Activated CD8-positive, alpha-beta memory T cell treated with anti-CD3 and anti-CD28 coated beads, Interleukin-2, amount 50 U/mL, for 1 hour (primary cell): ENCODE data around the gene LEFTY2.
"Not testable (repeated sequence)": the region's sequence is repeated elsewhere in the genome, so short reads cannot be mapped to it uniquely, and the experiment has no call there.

Experiments
- DNase-seq: peaks from one replicate; pipeline ENCODE4 v3.0.0-alpha.2; 2020; ENCODE audit errors: extremely low read depth

LEFTY2 gene

DNA sequence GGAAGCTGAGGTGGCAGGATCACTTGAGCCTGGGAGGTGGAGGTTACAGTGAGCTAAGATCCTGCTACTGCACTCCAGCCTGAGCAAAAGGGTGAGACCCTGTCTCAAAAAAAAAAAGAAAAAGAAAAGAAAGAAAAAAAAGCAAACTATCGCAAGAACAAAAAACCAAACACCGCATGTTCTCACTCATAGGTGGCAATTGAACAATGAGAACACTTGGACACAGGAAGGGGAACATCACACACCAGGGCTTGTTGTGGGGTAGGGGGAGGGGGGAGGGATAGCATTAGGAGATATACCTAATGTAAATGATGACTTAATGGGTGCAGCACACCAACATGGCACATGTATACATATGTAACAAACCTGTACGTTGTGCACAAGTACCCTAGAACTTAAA lies 11.6 kb downstream of the LEFTY2 start:
- not testable (repeated sequence) for DNase-seq

DNA sequence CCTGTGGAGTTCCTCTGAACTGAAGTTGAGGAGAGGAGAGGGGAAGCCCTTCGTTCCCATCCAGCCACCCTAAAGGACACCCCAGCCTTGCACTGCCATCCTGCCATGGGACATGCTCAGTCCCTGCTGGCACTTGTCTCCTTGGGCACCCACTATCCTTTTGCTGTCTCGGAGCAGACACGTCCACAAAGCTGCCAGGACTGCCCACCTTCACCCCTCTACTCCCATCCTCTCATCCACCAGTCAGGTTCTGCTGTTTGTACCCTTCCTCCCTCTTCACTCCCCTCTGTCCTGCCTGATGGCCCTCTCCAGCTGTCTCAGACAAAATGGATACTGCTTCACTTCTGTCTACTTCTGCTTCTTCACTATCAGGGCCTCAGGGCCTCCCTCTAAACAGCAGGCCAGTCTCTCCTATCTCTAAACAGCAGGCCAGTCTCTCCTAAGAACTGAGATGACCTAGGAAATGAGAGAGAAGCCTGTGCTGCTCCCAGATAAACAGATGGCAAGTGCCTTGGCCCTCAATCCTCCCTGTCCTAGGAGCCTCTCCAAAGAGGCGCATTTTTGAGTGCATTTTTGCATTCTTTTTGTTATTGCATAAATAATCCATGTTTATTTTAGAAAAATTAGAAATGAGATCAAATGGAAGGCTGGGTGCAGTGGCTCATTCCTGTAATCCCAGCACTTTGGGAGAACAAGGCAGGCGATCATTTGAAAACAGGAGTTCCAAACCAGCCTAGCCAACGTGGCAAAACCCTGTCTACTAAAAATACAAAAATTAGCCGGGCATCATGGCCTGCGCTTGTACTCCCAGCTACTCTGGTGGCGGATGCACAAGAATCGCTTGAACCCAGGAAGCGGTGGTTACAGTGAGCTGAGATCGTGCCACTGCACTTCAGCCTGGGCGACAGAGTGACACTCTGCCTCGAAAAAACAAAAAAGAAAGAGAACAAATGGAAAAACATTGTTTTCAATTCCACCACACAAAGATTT lies 12.5 kb downstream of the LEFTY2 start:
- DNase-seq = no peak

DNA sequence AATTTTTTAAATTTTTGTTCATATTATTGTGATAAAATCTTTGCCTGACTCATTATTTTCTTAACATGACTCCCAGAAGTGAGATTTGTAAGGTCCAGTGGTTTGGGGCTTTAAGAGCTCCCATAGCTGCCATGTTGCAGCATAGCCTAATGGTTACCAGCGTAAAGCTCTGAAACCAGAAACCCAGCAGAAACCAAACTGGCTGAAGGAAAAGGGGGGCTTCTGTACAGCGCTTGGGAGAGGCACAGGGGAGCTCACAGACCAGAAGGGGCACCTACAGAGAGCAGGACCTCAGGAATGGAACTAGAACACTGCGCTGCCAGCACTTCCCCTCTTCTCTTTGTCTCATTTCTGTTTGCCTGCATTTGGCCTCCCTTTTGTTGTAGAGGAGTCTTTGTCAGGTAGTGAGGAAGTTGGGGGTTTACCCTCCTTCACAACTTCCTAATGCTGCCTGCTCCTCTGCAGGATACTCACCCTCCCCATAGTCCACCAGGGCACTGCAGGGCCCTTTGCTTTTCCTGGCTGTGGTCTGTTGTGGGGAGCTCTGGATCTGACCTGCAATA lies 14.4 kb downstream of the LEFTY2 start:
- no peak for DNase-seq

DNA sequence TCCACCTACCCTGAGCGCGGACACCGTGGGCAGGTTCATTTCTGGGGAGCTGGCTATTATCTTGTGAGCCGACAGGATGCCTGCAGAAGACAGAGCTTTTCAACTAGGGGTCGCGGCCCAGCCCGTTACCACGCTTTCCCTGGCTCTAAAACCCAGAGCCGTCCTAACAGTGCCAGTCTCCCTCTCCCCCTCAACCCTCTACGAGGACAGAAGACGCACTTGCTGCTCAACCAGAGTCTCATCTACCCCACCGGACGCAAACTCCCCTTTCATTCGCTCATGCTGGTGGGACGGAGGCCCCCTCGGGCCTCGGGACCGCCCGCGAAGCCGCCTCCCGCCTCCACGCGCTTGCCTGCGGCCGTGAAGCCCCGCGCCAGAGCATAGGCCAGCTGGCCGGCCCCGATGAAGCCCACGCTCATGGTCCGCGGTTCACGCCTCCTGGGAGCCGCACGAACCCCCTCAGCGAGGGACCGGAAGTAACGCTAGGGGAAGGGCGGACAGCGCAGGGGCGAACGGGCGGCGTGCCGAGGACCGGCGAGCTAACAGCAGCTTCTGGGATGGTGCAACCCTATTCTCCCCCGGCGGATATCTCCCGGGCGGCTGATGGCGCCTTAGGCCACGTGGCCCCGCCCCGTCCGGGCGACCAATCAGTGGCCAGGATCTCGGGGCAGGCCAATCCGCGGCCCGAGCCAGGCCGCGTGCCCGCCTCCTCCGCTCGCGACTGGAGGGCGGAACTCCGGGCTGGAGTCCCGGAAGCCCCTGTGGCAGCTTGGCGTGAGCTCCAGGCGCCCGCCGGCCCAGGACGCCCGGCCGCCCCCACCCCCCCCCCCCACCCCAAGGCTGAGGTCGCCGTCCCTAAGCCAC lies 17.1 kb downstream of the LEFTY2 start, which contains the start of gene PYCR2:
Gene PYCR2 (minus strand): TSS at position 559 of the 864 bp plus-strand sequence. CDS start 140 bp downstream, at position 419.
- peak; percentile 69 for DNase-seq

DNA sequence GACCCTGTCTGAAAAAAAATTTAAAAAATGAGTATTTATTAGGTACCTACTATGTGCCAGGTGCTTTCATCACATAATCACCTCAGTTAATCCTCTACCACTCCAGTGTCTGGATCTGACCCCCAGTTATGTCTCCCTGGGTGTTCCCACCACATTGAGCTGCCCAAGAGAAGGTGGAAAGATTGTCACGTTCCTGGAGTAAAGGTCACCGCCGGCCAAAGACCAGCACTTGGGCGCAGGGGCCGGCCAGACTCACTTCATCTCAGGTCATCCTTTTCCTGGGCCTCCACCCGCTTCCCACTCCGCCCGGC lies 17.7 kb downstream of the LEFTY2 start:
- no peak for DNase-seq

DNA sequence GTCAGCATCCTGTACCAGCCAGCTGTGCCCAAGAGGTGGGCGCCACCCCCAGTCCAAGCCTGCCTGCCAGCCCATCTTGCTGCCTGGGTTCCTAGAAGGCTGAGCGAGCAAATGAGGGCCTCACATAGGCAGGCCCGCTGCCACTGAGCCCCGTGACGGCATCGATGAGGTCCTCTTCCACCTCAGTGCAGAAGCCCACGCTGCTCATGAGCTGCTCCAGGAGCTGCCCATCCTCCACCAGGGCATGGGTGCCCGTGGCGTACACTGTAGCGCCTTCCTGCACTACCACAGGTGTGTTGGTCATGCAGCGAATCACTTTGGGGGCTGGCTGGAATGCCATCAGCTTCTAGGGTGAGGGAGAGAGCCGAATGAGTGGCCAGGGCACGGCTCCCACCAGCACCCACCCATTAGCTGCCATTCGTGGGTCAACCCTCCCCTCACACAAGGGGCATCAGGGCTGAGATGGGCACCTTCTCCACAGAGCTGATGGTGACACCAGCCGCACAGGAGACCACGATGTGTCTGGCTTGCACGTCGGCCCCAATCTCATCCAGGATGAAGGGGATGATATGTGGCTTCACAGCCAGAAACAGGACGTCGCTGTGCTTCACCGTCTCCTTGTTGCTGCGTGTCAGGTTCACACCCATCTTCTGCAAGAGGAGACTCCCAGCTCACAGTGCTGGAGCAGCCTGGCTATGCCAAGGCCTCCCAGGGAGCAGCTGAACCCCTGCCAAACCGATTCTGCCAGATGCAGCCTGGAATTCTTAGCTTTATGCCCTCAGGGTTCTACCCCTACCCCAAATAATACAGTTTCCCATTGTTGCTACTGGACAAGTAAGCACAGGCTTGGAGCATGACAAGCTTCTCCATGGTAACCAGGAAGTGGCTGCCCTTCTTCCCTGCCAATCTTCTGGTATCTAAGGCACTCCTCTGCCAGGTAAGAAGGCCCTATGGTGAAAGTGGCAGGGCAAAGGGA lies 19.0 kb downstream of the LEFTY2 start:
- no peak for DNase-seq

DNA sequence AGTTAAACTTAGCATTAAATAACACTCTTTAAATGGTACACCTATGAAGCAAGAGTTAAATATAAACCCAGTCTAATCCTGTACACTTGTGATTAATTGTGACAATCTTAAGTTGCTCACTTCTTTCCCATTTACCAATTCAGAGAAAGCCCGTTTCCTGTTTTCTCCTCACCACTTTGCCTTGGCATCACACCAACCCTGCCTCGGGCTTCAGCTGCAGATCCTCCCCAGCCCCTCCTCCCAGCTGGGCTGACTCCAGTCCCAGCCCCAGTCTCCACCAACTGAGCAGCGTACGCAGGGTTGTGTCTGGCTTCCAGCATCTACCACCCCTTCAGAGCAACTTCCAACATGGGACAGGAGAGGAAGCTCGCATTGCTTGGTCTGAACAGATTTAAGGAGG lies 21.1 kb downstream of the LEFTY2 start:
- DNase-seq = no peak

DNA sequence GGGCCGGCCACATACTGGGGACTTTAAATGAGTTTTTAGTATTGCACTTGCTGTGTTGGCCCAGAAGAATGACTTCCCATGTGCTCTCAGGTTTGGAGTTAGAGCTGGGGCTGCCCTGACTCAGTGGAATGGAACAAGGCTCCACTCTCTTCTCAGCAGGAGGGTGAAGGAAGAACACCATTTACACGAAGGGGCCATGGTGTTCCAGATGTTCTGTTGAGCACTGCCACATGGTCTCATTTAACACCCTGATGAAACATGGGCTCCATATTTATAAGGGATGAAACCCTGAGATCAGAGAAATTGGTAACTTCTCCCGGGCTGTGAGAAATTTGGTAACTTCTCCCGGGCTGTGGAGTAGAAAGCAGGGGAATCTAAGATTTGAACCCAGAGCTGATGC lies 22.7 kb downstream of the LEFTY2 start:
- DNase-seq = no peak

DNA sequence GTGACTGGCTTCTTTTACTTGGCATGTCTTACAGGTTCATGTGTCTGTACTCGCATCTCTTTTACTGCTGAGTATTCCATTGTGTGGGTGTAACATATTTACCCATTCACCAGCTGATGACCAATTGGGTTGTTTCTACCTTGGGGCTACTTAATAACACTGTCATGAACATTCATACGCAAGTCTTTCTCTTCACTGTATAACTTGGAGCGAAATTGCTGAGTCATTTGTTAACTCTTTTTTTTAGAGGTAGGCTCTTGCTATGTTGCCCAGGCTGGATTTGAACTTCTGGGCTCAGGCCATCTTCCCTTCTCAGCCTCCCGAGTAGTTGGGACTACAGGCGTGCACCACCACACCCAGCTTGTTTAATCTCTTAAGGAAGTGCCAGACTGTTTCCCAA lies 23.5 kb downstream of the LEFTY2 start:
- no peak for DNase-seq

DNA sequence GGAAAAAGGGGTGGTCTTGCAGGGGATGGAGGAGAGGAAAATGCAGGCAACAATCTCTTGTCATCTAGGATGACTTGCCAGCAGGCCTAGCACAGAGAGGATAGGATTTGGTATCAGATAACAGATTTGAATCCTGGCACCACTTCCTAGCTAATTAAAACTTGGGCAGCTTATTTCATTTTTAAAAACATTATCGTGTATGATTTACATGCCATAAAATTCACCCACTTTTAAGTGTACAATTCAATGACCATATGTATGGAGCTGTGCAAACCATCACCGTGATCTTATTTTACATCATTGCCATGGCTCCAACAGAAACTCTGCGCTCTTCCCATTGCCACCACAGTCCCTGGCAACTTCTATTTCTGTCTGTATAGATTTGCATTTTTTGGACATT lies 23.9 kb downstream of the LEFTY2 start:
- DNase-seq = no peak

DNA sequence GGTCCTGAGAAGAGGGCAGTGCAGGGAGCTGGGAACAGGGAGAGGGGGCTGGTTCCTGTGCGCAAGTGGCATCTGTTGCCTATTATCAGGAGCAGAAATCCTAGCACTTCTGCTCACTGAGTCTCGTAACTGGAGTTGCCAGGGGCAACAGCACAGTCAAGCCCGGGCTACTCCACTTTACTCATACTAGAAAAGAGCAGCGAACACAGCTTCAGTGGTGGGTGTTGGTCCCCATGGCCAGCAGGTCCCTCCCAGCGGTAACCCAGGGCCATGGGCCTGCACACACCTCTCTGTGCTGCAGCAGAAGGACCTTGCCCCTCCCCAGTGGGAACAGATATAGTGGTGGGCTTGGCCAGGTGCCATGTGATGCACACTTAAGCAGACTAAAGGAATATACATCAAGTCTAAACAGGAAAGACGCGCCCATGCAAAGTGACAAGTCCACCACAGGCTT lies 25.5 kb downstream of the LEFTY2 start:
- DNase-seq = no peak

DNA sequence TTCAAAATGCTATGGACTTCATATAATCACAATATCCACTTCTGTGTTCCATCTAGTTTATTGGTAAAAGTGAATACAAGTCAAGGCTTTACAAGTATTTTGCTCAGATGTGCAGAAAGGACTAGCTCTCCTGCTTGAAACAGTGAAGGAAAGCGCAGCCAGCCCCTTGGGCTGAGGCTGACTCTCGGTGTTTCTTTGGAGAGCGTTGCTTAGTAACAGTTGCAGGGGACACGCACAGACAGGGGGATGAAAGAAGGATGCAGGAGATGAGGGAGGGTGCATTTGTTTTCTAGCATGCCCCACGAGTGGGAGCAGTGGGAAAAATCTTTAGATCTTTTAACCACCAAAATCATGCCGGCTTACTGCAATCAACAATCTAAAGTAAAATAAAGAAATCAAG lies 26.1 kb downstream of the LEFTY2 start:
- no peak for DNase-seq

DNA sequence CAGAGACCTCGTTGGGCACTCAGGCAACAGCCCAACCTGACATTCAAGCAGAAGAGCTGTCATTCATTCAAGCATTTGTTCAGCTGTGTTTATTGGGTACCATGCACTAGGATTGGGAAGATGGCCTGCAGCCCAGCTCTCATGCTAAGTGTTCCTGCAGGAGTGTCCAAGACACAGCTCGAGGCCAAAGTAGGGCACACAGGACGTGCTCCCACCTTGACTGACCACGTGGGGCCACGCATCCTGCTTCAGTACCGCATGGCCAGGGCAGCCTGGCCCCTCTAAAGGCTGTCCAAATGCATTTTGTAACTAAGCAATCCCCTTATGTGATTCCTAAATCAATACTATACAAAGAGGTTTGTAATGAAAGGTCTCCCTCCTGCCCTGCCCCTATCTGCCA lies 26.6 kb downstream of the LEFTY2 start:
- no peak for DNase-seq

DNA sequence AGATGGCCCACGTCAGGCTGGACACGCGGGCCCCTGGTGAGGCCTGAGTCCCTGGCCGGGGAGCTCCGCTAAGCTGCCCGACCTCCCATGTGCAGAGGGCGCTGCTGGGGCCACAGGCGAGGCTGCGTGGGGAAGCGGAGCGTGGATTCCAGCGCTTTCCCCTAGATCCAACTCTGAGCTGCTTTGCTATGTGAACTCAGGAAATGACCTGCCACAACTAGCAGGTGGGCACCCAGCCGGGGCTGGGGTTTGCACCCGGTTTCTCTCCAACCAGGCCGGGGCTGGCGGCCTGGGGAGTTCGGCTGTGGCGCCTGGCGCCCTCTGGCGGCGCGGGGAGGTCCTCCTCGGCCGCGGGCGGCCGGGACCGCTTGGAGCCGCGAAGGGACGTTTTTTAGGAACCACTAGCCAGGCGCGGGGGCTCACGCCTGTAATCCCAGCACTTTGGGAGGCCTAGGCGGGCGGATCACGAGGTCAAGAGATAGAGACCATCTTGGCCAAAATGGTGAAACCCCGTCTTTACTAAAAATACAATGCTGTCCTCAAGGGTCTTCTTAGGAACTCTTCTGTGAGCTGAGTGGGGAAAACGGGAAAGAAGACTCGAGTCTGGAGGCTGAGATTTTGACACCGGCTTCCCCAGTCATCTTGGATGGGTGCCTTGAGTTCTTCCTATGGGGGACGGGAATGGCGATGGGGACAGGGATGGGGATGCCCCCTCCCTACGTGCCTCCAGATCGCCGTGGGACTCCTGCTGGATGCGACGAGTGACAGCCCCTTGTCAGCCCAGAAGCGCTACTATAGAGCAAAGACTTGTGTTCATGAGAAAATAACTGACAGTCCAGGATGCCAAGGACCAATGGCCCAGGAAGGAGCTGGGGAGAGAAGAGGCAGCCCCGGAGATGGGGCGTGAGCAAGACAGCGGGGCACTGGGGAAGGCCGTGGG lies 29.6 kb downstream of the LEFTY2 start:
- peak; percentile 17 for DNase-seq

DNA sequence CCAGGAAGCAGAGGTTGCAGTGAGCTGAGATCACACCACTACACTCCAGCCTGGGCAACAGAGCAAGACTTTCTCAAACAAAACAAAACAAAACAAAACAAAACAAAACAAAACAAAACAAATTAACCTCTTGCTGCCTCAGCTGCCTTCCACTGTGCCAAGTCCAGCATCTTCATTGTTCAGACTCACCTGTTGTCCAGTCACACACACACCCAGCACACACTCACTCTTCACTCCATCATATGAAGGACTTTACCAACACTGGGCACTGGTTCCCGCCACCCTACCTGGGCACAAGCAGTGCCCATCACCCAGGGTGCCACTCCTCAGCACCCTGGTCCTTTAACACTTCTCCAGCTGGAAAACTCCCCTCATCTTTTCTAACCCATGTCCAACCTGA lies 31.5 kb downstream of the LEFTY2 start:
- DNase-seq = no peak

DNA sequence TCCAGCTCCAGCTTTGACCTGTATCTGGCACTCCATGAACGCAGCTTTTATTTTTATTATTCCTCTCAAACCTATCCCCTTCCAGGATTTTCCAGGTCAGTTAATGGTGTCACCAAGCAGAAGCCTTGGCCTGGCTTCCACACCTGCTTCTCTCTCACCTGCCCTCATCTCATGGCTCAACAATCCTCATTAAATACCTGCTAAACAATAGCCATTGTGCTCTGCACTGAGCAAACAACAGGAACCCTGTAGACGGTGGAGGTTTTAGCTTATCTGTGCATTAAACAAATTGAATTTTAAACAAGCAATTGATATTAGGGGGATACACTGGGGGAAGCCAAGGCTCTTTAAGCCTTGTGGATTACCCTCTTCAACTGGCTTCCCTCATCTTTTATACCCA lies 32.2 kb downstream of the LEFTY2 start:
- no peak for DNase-seq

DNA sequence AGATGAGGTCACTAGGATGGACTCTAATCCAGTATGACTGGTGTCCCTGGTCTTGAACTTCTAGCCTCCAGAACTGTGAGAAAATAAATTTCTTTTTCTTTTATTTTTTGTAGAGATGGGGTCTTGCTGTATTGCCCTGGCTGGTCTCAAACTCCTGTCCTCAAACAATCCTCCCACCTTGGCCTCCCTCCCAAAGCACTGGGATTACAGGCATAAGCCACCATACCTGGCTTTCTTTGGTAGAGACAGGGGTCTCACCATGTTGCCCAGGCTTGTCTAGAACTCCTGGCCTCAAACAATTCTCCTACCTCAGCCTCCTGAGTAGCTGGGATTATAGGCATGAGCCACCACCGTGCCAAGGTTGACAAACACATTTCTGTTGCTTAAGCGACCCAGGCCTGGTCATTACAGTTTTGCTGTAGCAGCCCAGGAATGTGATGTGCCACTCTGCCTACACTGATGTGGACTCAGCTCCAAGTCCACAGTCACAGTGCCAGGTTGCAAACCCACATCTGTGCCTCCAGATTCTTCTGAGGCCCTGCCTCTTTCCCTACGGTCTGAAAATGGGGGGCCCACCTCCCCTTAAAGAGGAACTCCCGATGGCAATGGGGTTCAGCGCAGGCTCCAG lies 32.9 kb downstream of the LEFTY2 start:
- no peak for DNase-seq

DNA sequence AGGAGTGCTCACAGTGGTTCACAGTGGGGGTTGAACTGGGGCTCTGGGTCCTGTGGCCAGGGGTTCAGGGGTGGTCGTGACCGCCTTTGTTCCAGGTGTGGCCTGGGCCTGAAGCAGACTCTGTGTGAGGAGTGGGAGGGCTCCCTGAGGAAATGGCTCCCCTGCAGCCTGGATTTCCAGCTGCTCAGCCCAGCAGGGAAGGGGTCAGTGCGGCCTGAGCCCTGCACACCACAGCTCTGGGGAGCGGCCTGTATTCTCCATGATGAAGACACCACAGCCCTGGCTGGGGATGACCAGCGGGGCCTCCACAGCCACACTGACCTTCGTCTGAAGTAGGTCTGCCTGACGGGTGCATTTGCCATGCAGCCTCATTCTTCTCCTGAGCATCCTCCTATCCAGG lies 33.7 kb downstream of the LEFTY2 start:
- no peak for DNase-seq

DNA sequence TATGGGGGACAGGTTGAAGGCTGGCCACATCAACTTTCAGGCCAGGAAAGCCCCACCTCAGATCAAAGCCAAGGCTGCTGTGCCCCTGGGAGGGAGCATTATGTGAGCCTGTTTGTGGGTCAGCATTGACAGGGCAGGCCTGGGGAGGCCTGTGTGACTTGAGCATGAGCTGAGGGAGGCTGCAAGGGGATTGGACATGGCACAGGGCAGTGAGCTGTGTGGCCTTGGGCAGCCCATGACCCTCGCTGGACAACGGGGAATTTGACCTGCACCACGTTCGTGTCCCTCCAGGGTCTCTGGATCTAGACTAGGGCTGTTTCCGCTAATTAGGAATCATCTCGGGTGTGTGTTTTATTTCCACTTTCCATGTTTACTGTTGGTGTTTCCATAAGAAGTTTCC lies 34.6 kb downstream of the LEFTY2 start:
- DNase-seq = no peak

DNA sequence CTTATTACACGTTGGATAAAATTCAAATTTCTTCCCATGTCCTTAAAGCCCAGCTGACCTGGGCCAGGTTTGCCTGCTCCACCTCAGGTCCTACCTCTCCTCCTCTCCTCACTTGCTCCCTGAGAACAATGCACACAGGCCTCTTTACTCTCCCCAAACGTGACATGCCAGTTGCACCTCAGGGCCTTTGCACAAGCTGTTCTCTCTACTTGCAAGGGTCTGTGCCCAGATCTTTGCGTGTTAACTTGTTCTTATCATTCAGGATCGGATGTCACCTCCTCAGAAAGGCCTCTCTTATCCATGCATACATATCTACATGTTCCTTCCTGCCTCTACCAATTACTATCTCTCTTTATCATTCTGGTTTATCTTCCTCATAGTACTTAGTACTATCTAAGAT lies 37.4 kb downstream of the LEFTY2 start:
- no peak for DNase-seq
